Right ventricle myocardium superior (tissue), 1 donor: ENCODE results near the gene NFKBIB. TPM values are rescaled to one million over a fixed set of nuclear protein-coding genes. Genes with fewer than 3 reads are reported as not detected.
"Not testable (repeated sequence)": the region's sequence is repeated elsewhere in the genome, so short reads cannot be mapped to it uniquely, and the experiment has no call there.

Experiments
- ATAC-seq: fragments of 200-7000 bp; cut with Tn5 transposase; one replicate; pipeline ENCODE4 v1.9.1; 2020; ENCODE audit warnings: mild to moderate bottlenecking; ENCODE audit not compliant: poor library complexity
- DNase-seq: peaks from one replicate; pipeline ENCODE4 v3.0.0-alpha.2; 2020
- intact Hi-C: fragments of 100-400 bp; cut with DNase I; formaldehyde crosslinking; loops from one replicate; pipeline ENCODE4 v1.11.2; 2022
- total RNA-seq: library from RNA; stranded (reverse); fragmentation: NEBNext Ultra II Directional; extraction: Animal tissue kit (Norgen Biotek cat#: 25700); gene quantifications from one replicate; pipeline ENCODE4 v1.2.1, GENCODE V29; 2021
- donor health status: DM: no; HTN: yes; CAD: no; lungs with severe emphysema.

NFKBIB gene
- total RNA-seq, 1 donor from 2014 or later, result 14.5 TPM

- ATAC-seq (no peak), DNase-seq (peak; percentile 19)
- intact Hi-C loops, result no loop called here
These were observed 18.8 kb downstream of the NFKBIB start for GRCh38 chr19:38918526-38918925.

DNA sequence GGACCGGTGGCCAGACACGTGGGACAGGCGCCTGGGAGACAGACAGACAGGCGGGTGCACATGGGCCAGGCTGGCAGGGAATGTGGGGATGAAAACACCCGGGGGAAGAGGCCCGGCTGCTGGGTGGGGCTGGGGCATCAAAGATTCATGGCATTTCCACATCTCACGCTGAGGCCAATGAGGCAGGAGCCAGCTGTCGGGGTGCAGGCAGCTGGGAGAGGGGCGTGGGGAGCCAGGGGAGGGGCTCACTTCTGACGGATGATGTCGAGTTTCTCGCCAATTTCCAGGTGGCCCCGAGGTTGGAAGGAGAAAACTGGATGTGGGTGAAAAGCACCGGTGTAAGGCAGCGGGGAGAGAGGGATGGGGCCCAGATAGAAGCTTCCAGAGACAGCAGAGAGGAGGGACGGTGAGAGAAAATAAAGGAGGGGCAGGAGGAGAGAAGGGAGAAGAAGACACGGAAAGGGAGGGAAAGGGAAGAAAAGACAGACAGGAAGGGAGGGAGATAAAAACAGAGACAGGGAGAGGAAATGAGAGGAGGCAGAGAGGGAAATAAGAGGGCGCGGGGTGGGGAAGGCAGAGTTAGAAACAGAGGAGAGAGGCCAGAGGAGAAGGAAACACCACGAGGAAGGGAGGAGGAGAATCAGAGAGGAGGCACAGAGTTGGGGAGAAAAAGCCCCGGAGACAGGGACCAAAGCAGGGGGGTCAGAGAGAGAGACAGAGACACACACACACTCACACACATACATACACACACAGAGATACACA is 20.2 kb downstream of the NFKBIB start:
- DNase-seq (no peak), ATAC-seq (no peak)
- intact Hi-C loops, result loop anchor here (10.0 kb wide), 1 partner anchor 515 kb away; the partner anchor contains the start of gene FAM98C

GRCh38 chr19:38920602-38921419 is 21.0 kb downstream of the NFKBIB start:
- DNase-seq, result no peak
- intact Hi-C loops, result loop anchor here (10.0 kb wide), 1 partner anchor 516 kb away; the partner anchor contains the start of gene FAM98C
- no peak for ATAC-seq

DNA sequence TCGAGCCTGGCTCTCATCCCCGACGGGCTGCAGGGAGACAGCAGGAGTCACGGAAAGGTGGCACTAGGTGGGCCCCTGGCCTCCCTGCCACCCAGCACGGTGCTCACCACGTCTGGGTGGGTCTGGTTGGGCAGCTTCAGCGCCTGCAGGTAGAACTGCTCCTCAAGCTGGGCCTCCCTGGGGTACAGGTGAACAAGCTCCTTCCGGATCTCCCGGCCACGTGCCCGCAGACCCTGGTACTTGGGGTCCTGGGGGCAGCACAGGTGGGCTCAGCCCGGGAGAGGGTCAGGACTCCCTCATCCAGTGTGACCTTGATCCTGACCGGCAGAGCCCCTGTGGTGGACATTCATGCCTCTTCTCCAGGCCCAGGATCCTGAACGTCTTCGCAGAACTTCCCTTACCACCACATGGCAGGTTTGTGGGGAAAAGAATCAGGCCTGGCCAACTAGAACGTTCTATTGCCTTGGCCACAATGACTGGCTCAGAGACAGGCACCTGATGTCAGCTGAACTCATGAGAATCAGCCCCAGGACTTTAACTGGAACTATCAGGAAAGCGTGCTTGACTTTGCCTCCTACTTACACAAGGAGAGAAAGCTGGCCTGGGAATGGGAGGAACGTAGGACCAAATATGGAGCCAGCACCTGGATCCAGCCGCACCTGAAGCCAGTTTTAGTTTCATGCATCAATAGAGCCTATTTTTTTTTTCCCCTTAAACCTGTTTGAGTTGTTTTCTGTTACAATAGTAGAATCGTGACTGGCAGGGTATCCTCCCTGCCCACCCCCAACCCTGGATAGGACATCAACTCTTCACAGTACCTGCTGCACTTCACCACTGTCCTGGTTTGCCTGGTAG is 21.9 kb downstream of the NFKBIB start:
- DNase-seq (no peak), ATAC-seq (no peak)
- intact Hi-C loops, result loop anchor here (10.0 kb wide), 1 partner anchor 517 kb away; the partner anchor contains the start of gene FAM98C

- DNase-seq (no peak), ATAC-seq (no peak)
- intact Hi-C loops, result loop anchor here (10.0 kb wide), 1 partner anchor 518 kb away; the partner anchor contains the start of gene FAM98C
These were observed 22.7 kb downstream of the NFKBIB start for GRCh38 chr19:38922482-38922881.

- DNase-seq (no peak), ATAC-seq (no peak)
- intact Hi-C loops, result loop anchor here (10.0 kb wide), 1 partner anchor 520 kb away; the partner anchor contains the start of gene FAM98C
These were observed 24.6 kb downstream of the NFKBIB start for GRCh38 chr19:38924388-38924787.

GRCh38 chr19:38928391-38929001 is 28.7 kb downstream of the NFKBIB start:
- ATAC-seq, result no peak
- intact Hi-C loops, result loop anchor here (10.0 kb wide), 1 partner anchor 524 kb away; the partner anchor contains the start of gene FAM98C
- DNase-seq, result no peak

- peak; percentile 94 for ATAC-seq
- intact Hi-C loops, result loop anchor here (10.0 kb wide), 2 partner anchors 315 to 525 kb away; partner anchors contain the start of genes EIF3K, FAM98C and MAP4K1
- DNase-seq, result peak; percentile 95
These were observed 30.4 kb downstream of the NFKBIB start, which contains the start of gene SARS2 for GRCh38 chr19:38929929-38930775. Gene SARS2, minus strand, starts transcription at chr19:38930763. Its CDS starts 27 bp downstream, at chr19:38930736.

GRCh38 chr19:38930776-38931520 is 31.2 kb downstream of the NFKBIB start, which contains the start of gene MRPS12:
Gene MRPS12, plus strand, starts transcription at chr19:38930944. Its CDS starts 351 bp downstream, at chr19:38931295.
- DNase-seq (peak; percentile 99), ATAC-seq (peak; percentile 97)
- intact Hi-C loops, result loop anchor here (10.0 kb wide), 1 partner anchor 316 kb away; the partner anchor contains the start of genes EIF3K and MAP4K1

DNA sequence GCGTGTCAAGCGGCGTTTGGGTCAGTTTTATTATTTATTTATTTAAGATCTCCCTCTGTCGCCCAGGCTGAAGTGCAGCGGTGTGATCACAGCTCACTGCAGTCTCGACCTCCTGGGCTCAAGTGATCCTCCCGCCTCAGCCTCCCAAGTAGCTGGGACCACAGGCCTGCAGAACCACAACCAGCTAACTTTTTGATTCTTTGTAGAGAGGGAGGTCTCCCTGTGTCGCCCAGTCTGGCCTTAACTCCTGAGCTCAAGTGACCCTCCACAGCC is 31.7 kb downstream of the NFKBIB start:
- intact Hi-C loops, result loop anchor here (10.0 kb wide), 1 partner anchor 317 kb away; the partner anchor contains the start of genes EIF3K and MAP4K1
- no peak for DNase-seq
- no peak for ATAC-seq

DNA sequence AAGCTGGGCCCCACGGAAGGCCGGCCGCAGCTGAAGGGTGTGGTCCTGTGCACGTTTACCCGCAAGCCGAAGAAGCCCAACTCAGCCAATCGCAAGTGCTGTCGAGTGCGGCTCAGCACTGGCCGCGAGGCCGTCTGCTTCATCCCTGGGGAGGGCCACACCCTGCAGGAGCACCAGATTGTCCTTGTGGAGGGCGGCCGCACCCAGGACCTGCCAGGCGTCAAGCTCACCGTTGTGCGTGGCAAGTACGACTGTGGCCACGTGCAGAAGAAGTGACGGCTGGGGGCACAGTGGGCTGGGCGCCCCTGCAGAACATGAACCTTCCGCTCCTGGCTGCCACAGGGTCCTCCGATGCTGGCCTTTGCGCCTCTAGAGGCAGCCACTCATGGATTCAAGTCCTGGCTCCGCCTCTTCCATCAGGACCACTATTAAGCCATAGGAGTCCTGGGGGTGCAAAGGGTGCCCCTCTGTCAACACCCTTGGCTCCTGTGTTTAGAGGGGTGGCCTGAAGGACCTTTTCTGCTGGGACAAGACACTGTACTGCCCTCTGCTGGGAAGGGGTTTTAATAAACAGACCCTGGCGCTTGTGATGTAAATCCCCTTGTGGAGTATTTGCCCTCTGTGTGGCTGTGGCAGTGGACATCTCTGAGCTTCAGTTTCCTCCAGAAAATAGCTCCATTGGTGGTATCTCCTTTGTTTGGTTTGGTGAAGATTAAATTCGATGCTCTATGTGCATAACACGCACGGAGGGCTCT is 32.8 kb downstream of the NFKBIB start:
- ATAC-seq, result no peak
- no peak for DNase-seq
- intact Hi-C loops, result loop anchor here (10.0 kb wide), 1 partner anchor 318 kb away; the partner anchor contains the start of genes EIF3K and MAP4K1

- ATAC-seq (no peak), DNase-seq (no peak)
- intact Hi-C loops, result loop anchor here (10.0 kb wide), 1 partner anchor 319 kb away; the partner anchor contains the start of genes EIF3K and MAP4K1
These were observed 33.8 kb downstream of the NFKBIB start for GRCh38 chr19:38933544-38933943.

DNA sequence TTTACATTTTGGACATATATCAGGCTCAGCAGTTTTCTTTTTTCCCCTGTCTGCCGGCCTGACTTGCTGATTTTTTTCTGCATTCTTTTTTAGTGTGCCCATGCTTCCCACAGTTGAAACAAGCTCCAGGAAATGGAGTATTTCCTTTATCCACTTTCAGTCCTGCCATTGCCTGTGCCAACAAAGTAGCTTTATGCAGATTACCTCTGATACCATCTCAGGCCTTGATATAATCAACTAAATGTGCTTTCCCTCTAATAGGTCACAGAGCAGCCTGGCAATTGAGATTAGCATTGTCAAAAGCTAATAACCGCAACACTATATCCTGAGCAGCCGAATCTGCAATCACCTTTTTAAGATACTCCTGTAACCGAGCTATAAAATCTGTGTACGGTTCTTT is 40.2 kb downstream of the NFKBIB start:
- DNase-seq, result no peak
- no peak for ATAC-seq
- intact Hi-C loops, result loop anchor here (10.0 kb wide), 1 partner anchor 325 kb away; the partner anchor contains the start of genes EIF3K and MAP4K1

GRCh38 chr19:38941466-38941865 is 41.7 kb downstream of the NFKBIB start:
- ATAC-seq, intact Hi-C loops, DNase-seq: not testable (repeated sequence)

- ATAC-seq, result no peak
- intact Hi-C loops, result no loop called here
- no peak for DNase-seq
These were observed 42.2 kb downstream of the NFKBIB start for GRCh38 chr19:38941979-38942378.
